ENCODE results near the gene CBFB.
"Not testable (repeated sequence)": the region's sequence is repeated elsewhere in the genome, so short reads cannot be mapped to it uniquely, and the experiment has no call there.

The CBFB gene

GRCh38 chr16:67101311-67102082, 72.5 kb downstream of the CBFB start:
- DNase-seq = no peak

- peak; percentile 26 for DNase-seq
Observed at GRCh38 chr16:67104061-67104460, 75.1 kb downstream of the CBFB start.

- no peak for DNase-seq
Observed at GRCh38 chr16:67104845-67105244, 75.9 kb downstream of the CBFB start.

- no peak for DNase-seq
Observed at GRCh38 chr16:67105246-67105645, 76.3 kb downstream of the CBFB start.

GRCh38 chr16:67105881-67106280, 76.9 kb downstream of the CBFB start:
- no peak for DNase-seq

GRCh38 chr16:67108489-67108888, 79.5 kb downstream of the CBFB start:
- DNase-seq = no peak

- no peak for DNase-seq
Observed at GRCh38 chr16:67108931-67109406, 80.0 kb downstream of the CBFB start.

GRCh38 chr16:67109407-67110135, 80.6 kb downstream of the CBFB start, which contains the start of gene PHAF1:
Gene PHAF1 (plus strand): TSS chr16:67109941. CDS start chr16:67110176, 235 bp downstream.
- DNase-seq = peak; percentile 95

- DNase-seq = peak; percentile 16
Observed at GRCh38 chr16:67111951-67112444, 83.0 kb downstream of the CBFB start.

GRCh38 chr16:67112591-67113399, 83.8 kb downstream of the CBFB start:
- DNase-seq = no peak

GRCh38 chr16:67114793-67115192, 85.8 kb downstream of the CBFB start:
- no peak for DNase-seq

GRCh38 chr16:67115639-67116038, 86.7 kb downstream of the CBFB start:
- DNase-seq = no peak

- no peak for DNase-seq
Observed at GRCh38 chr16:67116388-67117311, 87.7 kb downstream of the CBFB start.

GRCh38 chr16:67117716-67118115, 88.8 kb downstream of the CBFB start:
- DNase-seq = no peak

- DNase-seq = no peak
Observed at GRCh38 chr16:67120025-67120424, 91.1 kb downstream of the CBFB start.

GRCh38 chr16:67122799-67123198, 93.8 kb downstream of the CBFB start:
- not testable (repeated sequence) for DNase-seq

GRCh38 chr16:67128417-67128816, 99.5 kb downstream of the CBFB start:
- no peak for DNase-seq

- DNase-seq = no peak
Observed at GRCh38 chr16:67128887-67129286, 99.9 kb downstream of the CBFB start.

- DNase-seq = no peak
Observed at GRCh38 chr16:67129422-67129821, 100.5 kb downstream of the CBFB start.

- no peak for DNase-seq
Observed at GRCh38 chr16:67137605-67138004, 108.7 kb downstream of the CBFB start.

GRCh38 chr16:67141391-67141790, 112.4 kb downstream of the CBFB start:
- DNase-seq = no peak

- DNase-seq = no peak
Observed at GRCh38 chr16:67142342-67142741, 113.4 kb downstream of the CBFB start.

All from OCI-M1 (cell line).